ENCODE data around the gene MARK1.

The MARK1 gene

GRCh38 chr1:220564216-220564615 lies 36.3 kb downstream of the MARK1 start:
- Histone ChIP-seq H3K9me3 (ENCODE audit: control insufficient read depth, insufficient read depth, low read depth, low read length) (no peaks in the 10 kb centered on the region), H3K27ac (ENCODE audit: extremely low read depth, low read depth, low read length) (no peak overlapping the region), H3K4me1 (ENCODE audit: control insufficient read depth, insufficient read depth, low read length) (peaks cover 5% of the 10 kb centered on the region; the same call in 1 of the 2 replicates), H3K36me3 (ENCODE audit: control insufficient read depth in 2 of 2, insufficient read depth in 1 of 2, low read length in 2 of 2) (no peaks in the 10 kb centered on the region), H3K4me3 (ENCODE audit: low read depth, low read length) (no peak overlapping the region)
- ChIA-PET CTCF (no interaction called here), POLR2A (no interaction called here)
- TF ChIP-seq ZNF335 (tag by site-specific recombination; conservative IDR thresholded peaks at IDR 0.05): no peak
- TF ChIP-seq ZSCAN23 (tag by site-specific recombination; IDR thresholded peaks at IDR 0.05): no peak
- no peak for TF ChIP-seq ZNF654 (tag by site-specific recombination; IDR thresholded peaks at IDR 0.05; ENCODE audit: low read depth)
- TF ChIP-seq RBAK (tag by site-specific recombination; IDR thresholded peaks at IDR 0.05): no peak
- TF ChIP-seq ZNF596 (tag by site-specific recombination; IDR thresholded peaks at IDR 0.05): no peak
- TF ChIP-seq PATZ1 (tag by site-specific recombination; IDR thresholded peaks at IDR 0.05): no peak
- no peak for TF ChIP-seq ZNF169 (tag by site-specific recombination; IDR thresholded peaks at IDR 0.05)
- no peak for TF ChIP-seq ZNF132 (tag by site-specific recombination; IDR thresholded peaks at IDR 0.05; ENCODE audit: borderline replicate concordance)
- no peak for TF ChIP-seq ZNF221 (tag by site-specific recombination; IDR thresholded peaks at IDR 0.05; ENCODE audit: borderline replicate concordance)
- no peak for TF ChIP-seq GLI4 (tag by site-specific recombination; IDR thresholded peaks at IDR 0.05)
- no peak for TF ChIP-seq EGR2 (tag by site-specific recombination; IDR thresholded peaks at IDR 0.05; ENCODE audit: low read depth)
- TF ChIP-seq ZNF391 (tag by site-specific recombination; IDR thresholded peaks at IDR 0.05; ENCODE audit: borderline replicate concordance, low read depth): no peak
- TF ChIP-seq MYNN (tag by site-specific recombination; IDR thresholded peaks at IDR 0.05; ENCODE audit: borderline replicate concordance): no peak
- no peak for TF ChIP-seq ZNF155 (tag by site-specific recombination; IDR thresholded peaks at IDR 0.05)

GRCh38 chr1:220565670-220566069 lies 37.7 kb downstream of the MARK1 start:
- no peaks in the 10 kb centered on the region for H3K36me3 ChIP-seq (ENCODE audit: control insufficient read depth in 2 of 2, insufficient read depth in 1 of 2, low read length in 2 of 2)
- peaks cover 5% of the 10 kb centered on the region; the same call in 1 of the 2 replicates for H3K4me1 ChIP-seq (ENCODE audit: control insufficient read depth, insufficient read depth, low read length)
- CTCF ChIA-PET: interaction anchor here (0.6 to 0.7 kb wide), 3 partner anchors 12 to 167 kb away, joined by 3 to 5 read pairs (median 3); no protein-coding TSS in a partner anchor
- H3K9me3 ChIP-seq (ENCODE audit: control insufficient read depth, insufficient read depth, low read depth, low read length): no peaks in the 10 kb centered on the region
- no peak for TF ChIP-seq RBAK (tag by site-specific recombination; IDR thresholded peaks at IDR 0.05)
- TF ChIP-seq KLF1 (tag by site-specific recombination; IDR thresholded peaks at IDR 0.05): no peak
- no peak for TF ChIP-seq ZNF324 (tag by site-specific recombination; IDR thresholded peaks at IDR 0.05)
- TF ChIP-seq ZNF223 (tag by site-specific recombination; IDR thresholded peaks at IDR 0.05): no peak
- no peak for TF ChIP-seq ZBTB21 (tag by site-specific recombination; IDR thresholded peaks at IDR 0.05)
- no peak for TF ChIP-seq ZNF280D (tag by site-specific recombination; IDR thresholded peaks at IDR 0.05)
- TF ChIP-seq ZNF548 (tag by site-specific recombination; IDR thresholded peaks at IDR 0.05): no peak
- TF ChIP-seq CTCF (tag by site-specific recombination; IDR thresholded peaks at IDR 0.05): no peak
- no peak for TF ChIP-seq ZSCAN16 (tag by site-specific recombination; IDR thresholded peaks at IDR 0.05)
- TF ChIP-seq PRDM10 (tag by site-specific recombination; IDR thresholded peaks at IDR 0.05): no peak
- TF ChIP-seq KLF10 (tag by site-specific recombination; IDR thresholded peaks at IDR 0.05): no peak
- no peak overlapping the region for H3K4me3 ChIP-seq (ENCODE audit: low read depth, low read length)
- H3K27ac ChIP-seq (ENCODE audit: extremely low read depth, low read depth, low read length): no peak overlapping the region
- POLR2A ChIA-PET: no interaction called here

Data from HEK293 (cell line).